GM21825 (cell line): ENCODE results near the gene PRKCZ.
"Not testable (repeated sequence)": the region's sequence is repeated elsewhere in the genome, so short reads cannot be mapped to it uniquely, and the experiment has no call there.

ENCODE experiments used
- ATAC-seq: cut with Tn5 transposase; IDR thresholded peaks from one replicate; pipeline ENCODE4 v1.9.1; 2021; ENCODE audit warnings: mild to moderate bottlenecking, moderate library complexity; ENCODE audit not compliant: unreplicated experiment

The PRKCZ gene

DNA sequence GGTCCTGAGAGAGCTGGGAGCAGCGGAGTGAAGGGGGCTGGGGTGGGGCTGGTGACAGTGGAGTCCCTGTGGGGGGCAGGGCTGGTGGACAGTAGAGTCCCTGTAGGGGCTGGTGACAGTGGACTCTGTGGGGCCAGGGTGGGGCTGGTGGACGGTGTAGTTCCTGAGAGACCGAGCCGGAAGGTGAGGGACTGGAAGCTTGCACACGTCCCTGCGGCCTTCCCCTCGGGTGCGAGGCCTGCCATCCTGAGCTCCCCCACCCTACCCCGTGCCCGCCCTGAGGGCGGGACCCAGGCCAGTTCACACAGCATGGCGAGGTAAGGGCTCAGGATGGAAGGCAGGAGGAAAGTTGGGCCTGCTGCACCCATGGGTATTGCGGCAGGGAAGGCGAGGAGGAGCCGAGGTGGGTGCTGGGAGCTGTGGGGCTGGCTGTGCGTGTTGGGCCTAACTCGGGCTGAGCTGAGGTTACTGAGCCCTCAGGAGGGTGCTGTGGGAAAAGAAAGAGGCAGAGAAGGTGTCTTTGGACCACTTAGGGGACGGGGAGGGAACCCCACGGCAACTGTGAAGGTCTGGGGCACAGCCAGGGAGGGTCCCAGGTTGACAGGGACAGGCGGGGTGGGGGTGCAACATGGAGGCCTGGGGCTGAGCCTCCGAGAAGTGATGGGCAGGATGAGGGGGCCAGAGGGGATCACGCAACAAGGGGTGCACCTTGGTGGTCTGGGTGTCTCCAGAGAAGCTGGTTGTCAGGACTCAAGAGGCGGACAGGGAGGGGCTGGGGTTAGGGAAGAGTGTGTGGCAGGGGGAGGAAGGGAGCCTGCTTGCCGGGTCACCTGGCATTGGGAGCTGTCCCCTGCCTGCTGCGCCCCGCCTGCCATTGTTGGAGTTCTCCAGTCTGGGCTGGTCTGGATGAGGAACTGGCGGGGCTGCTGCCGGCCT, 60.8 kb downstream of the PRKCZ start:
- no peak for ATAC-seq

DNA sequence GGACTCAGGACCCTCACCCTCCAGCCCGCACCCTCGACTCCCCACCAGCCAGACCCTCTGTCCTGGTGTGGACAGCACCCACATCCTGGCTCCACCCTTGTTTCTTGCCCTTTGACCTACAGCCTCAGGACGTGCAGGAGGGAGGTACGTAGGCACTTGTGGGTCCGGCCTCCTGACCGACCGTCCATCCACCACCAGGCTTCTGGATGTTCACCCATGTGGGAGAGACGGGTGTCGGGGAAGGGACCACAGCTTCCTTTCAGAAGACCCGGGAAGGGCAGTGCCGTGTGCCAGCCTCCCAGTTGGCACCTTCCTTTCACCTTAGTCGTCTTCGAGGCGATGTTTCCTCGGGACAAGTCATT, 61.4 kb downstream of the PRKCZ start:
- ATAC-seq, result no peak

DNA sequence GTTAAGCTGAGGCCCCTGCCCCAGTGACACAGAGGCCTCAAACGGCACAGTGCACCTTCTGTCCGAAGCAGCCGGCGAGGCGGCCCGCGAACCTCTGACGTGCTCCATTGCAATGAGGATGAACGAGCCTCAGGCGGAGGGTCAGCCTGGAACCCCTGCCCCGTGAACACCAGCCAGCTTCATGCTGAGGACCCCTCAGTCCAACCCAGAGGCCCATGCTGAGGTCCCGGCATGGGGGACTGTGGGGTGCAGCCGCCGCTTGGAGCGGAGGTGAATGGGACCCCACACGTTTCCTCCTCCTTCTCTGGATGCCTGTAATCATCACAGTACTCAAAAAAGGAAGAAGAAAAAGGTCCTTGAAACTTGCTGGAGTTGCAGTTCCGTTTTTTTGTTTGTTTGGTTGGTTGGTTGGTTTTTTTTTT, 62.1 kb downstream of the PRKCZ start:
- no peak for ATAC-seq

DNA sequence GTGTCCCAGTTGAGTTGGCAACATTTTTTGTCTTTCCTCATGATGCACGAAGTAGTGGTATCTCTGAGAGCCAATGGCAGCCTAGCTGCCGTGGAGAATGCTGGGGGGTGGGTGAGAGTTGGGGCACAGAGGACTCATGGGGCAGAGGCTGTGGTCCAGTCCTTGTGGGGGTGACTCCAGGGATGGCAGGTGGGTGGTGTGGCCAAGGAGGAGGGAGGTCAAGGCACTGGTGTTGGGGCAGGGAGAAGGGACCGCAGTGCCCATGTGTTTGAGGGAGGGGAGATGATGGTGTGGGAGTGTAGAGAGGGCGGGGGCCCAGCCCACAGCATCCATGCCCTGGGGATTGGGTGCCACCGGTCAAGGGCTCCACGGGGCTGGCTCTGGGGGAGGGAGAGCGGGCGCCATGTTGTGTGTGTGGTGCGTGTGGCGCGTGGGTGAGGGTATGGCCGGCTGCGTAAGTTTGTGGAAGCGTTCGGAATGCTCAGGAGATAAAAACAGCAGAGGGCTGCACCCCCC, 63.5 kb downstream of the PRKCZ start:
- ATAC-seq, result no peak

DNA sequence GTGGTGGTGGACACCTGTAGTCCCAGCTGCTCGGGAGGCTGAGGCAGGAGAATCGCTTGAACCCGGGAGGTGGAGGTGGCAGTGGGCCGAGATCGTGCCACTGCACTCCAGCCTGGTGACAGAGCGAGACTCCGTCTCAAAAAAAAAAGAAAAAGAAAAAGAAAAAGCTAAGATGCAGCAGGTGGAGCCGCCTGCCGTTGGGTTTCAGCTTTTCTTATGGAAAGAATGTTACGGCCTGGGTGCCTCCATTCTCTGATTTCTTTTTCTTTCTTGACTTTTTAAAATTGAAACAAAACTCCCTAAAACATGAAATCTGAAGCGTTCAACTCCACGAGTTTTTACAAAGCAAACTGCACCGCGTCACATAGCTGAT, 64.4 kb downstream of the PRKCZ start:
- ATAC-seq, result not testable (repeated sequence)

DNA sequence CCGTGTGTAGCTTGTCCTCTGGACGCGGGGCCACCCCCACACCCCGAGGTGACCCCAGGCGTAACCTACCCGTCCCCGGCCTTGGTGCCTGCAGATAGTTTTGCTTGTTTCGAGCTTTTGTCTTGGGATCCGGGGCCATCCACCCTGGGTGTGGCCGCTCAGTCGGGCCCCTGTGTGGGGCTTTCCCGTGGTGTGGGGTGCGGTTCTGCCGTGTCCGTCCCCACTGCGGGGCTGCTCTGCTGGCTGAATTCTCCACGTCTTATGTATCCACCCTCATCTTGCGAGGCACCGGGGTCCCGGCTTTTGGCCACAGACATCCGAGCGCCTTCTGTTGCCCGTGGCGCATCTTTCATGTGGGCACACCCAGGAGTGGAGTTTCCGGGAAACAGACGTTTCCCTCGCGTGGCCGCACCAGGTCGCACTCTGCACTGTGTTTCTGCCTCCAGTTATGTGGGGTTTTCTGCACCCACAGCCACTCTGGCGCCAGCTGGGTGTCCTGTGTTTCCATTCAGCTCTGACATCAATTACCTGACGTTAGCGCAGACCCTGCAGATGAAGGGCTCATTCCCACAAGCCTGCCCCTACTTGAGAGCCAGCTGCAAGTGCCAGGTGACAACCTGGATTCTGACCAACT, 64.9 kb downstream of the PRKCZ start:
- no peak for ATAC-seq

DNA sequence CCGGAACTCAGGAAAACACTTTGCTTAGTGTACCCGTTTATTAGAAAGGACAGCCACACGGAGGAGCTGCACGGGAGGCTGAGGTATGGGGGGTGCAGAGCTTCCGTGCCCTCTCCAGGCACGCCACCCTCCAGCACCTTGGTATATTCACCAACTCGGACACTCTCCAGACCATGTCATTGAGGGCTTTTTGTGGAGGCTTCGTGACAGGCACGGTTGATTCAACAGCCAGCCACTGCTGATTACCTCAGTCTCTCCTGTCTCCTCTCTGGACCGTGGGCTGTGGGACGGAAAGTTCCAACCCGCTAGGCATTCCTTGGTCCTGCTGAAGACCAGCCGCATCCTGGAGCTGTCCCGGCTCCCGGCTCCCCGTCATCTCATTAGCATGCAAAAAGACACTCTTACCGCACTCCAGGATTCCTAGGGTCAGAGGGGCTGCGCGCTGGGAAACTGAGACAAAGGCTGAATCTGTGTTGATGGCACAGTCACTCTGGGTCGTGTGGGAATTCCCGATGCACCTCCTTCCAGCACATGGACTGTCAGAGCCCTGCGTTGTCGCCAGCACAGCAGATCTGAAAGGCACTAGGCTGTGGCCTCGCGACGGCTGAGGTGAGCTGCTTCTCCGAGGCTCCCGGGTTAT, 65.6 kb downstream of the PRKCZ start:
- ATAC-seq, result no peak

DNA sequence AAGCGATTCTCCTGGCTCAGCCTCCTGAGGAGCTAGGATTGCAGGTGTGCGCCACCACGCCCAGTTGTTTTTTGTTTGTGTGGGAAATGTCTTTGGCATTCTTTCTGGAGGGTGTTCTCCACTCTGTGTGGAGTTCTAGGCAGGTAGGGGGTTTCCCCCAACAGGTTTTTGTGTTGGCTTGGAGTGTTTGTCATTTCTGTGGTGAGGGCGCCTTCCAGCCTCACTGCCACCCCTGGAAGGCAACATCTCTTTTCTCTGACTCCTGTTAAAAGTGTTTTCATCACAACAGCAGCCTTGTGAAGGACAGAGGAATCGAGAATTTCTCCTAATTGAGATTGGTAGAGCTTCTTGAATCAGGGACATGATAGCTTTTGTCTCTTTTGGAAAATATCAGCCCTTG, 69.7 kb downstream of the PRKCZ start:
- ATAC-seq, result no peak

DNA sequence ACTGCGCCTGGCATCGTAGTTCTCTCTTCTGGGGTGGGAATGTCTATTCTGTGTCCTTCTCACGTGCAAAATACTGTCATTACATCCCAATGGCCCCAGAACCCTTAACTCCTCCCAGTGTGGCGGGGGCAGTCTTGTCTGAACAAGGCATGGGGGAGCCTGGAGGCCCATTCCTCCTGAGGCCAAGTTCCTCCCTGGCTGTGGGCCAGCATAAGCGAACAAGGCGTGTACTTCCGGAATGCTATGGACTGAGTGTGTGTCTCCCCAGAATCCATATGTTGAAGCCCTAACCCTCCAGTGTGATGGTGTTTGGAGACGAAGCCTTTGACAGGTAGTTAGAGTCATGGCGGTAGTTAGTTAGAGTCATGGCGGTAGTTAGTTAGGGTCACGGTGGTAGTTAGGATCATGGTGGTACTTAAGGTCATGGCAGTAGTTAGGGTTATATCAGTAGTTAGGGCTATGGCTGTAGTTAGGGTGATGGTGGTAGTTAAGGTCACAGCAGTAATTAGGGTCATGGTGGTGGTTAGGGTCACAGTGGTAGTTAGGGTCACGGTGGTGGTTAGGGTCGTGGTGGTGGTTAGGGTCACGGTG, 71.0 kb downstream of the PRKCZ start:
- ATAC-seq, result no peak

DNA sequence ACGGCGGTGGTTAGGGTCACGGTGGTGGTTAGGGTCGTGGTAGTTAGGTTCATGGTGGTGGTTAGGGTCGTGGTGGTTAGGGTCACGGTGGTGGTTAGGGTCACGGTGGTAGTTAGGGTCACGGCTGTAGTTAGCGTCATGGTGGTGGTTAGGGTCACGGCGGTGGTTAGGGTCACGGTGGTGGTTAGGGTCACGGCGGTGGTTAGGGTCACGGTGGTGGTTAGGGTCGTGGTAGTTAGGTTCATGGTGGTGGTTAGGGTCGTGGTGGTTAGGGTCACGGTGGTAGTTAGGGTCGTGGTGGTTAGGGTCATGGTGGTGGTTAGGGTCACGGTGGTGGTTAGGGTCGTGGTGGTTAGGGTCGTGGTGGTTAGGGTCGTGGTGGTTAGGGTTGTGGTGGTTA, 71.6 kb downstream of the PRKCZ start:
- not testable (repeated sequence) for ATAC-seq

DNA sequence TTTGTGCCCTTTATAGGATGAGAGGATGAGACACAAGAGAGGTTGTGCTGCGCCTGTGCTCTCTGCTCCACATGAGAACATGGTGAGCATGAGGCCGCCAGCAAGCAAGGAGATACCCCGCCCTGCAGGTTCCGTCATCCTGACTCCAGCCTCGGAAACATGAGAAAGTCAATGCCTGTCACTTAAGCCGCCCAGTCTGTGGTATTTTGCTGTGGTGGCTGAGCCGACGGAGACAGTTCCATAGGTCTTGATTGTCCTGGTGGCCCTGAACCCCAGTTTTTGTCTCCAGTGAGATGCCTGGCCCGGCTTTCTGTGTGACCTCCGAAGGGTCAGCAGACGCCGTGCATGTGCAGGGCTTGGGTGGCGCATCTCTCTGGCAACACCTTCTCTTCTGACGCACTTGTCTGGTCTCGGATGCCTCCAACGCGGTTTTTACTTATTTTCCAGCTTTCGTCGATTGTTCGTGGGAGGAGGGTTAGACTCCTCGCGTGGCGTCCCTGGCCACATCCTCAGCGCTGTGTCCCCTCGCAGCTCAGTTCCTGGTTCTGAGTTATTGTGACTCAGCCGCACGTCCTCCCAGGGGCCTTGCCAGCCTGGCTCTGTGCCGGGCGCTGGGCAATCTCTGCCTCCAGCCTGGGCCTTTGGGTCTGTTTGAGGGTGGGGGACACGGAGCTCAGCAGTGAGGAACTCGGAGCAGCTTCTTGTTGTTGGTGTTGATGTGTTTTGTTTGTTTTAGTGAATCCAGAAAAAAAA, 74.4 kb downstream of the PRKCZ start:
- no peak for ATAC-seq

DNA sequence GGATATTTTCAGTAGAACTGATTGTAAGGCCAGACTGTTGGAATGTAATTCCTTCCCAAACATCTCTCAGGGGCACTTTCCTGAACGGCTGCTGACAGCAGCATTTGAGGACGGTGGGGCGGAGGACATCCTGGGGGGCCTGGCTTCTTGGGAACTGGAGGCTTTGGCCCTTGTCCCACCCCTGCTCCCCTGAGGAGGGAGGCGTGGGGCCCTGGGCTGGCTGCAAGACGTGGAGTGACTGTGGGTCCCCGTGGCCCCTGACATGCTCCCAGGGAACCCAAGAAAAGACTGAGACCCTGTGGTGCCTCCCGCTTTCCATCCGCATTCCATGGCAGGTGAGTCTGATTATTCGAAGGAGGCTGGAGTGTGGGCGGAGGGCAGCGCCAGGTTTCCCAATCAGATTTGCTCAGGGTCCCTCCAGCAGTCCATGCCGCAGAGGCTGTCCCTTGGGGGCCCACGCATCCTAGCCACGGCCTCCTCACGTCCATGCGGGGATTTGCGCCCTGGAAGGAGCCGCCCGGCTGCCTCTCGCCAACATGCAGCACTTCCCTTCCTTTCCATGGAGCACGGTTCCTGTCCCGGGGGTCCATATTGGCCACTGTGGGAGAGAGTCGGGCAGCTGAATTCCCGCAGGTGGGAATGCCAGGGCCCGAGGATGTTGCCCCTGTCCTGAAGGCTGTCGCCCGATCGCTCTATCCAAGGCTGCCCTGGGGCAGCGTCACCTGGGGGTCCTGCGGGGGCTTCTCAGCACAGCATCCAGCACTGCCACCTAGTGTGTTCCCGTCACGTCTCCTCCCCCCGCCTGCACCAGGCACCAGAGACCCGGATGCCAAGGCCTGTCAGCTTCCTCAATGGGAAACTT, 75.4 kb downstream of the PRKCZ start:
- ATAC-seq, result no peak

DNA sequence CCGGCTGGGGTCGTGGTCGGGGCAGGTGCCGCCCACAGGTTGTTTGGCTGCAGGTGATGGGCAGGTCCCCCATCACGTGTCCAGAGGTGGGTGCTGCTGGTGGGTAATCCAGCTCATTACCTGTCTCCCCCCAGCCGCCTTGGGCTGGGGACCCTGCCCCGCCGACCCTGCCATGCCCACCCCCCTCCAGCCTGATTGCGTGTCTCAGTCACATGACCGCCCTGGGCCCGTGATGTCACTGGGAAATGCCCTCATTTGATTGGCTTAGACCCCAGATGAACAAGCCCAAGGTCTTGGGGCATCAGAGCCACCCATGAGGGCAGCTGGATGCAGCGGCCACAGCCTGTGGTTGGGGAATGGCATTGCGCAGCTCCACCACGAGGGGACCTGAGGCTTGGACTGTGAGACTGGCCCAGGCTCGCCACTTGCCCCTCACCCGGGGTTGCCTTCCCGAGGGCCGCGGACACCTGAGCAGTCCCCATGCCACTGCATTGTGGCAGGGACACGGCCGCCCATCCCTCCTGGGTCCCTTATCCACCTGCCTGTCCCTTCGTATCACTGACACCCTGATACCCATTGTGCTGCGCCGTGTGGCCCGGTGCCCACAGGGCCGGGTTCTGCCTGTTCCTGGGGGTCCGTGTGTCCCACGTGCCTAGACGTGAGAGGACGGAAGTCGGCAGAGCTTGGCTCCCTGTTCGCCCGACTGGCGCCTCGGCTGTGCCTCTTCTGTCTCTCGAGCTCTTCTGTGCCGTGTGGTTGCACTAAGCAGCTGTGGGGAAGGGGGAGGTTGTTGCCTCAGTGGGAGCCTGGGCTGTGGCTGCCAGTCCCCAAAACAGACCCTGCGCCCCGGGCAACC, 76.3 kb downstream of the PRKCZ start:
- no peak for ATAC-seq

DNA sequence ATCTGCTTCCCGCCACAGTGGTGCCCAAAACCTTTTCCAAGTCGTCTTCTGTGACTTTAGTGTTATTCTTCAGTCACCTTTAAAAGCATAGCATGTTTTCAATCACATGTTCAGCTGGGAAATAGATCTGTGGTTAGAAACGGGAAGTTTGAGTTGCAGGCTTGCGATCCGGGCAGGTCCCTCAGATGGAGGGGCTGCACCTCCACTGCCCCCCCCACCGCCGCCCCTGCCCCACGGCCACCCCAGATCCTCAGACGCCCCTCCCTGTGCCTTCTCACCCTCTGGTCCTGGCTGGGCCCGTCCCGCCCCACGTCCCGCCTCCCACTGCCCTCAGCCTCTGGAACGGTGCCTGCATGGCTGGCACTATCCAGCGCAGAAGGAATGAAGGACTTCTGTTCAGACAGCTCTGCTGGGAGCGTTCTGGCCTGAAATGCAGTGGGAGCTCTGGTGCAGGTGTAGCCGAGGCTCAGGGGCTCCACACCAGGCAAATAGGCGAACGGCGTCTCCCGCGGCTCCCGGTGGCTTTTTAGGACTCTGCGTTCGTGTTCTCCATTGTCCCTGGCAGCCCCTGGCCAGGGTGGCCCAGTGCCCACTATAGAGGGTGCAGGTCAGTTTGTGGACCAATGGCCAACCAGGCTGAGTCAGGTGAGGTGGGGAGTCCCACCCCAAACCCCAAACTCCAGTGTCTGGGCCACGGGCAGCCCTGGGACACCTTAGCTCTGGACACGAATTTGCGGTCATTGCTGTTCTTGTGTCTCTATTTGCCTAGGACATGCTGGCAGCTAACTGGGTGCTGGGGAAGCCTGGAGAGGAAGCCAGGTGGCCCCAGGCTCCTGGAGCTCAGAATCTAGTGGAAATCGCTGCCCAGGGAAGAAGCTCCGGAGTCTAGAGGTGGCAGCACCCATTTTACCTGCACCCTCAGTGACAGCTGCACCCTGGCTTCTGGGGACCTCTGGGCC, 77.3 kb downstream of the PRKCZ start:
- ATAC-seq, result no peak

DNA sequence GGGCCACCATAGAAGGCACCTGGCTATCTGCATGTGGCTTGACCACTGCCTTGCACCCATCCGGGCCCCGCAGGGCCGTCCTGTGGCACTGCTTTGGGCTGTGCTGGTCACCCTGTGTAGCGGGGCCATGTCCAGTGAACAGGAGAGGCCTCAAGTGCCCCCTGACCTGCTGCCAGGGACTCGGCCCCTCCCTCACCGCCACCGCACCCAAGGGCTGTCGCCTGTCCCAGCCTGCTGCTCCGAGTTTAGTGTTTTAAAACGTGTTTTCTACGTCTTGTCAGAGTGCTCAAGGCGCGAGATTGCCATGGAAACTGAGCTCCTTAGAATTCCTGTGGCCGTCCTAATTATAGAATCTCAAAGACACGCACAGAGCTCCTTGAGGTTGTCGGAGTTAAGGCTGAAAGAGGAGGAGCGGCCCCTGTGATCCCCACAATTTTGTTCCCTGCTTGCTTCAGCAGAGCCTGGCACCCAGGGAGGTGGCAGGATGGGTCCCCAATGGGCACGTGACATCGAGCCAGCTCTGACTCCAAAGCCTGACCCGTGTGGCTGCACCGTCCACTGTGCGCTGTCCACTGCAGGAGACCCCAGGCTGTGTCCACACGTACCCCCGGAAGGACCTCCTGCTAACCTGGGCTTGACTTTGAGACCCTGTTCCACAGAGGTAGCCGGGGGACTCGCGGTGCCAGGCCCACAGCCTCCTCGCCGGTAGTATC, 78.1 kb downstream of the PRKCZ start:
- no peak for ATAC-seq

DNA sequence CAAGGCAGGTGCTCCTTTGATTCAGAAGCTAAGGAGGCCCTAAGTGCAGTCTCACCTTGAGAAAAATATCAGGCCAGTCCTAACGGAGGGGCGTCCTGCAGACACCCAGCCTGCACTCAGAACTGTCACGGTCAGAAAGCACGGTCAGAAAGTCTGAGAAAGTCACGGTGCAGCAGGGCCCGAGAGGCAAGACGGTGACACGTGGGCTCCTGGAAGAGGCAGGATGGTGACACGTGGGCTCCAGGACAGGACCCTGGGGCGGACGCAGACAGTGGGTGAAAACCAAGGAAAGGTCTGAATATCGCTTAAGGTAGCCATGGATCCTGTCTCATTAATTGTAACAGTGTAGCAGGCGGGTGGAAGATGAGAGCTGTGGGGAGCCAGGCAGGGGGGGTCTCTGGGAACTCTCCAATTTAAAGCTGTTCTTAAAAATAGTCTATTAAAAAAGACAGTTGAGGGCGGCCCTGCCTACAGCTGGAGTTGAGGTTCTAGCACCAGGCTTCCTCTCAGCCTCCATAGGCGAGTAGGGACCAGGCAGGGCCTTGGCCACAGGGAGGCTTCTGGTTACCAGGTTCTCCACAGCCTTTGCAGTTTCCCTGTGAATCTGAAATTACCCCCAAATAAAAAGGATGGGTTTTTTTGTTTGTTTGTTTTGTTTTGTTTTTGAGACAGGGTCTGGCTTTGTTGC, 79.2 kb downstream of the PRKCZ start:
- no peak for ATAC-seq
